HG03103 (cell line): ENCODE data around the gene KCNJ6.
"Not testable (repeated sequence)": the region's sequence is repeated elsewhere in the genome, so short reads cannot be mapped to it uniquely, and the experiment has no call there.

Experiments
- ATAC-seq: cut with Tn5 transposase; IDR thresholded peaks from one replicate; pipeline ENCODE4 v1.9.1; 2021; ENCODE audit warnings: low read depth; ENCODE audit not compliant: unreplicated experiment

KCNJ6 gene

GRCh38 chr21:37746849-37747248 lies 169.4 kb downstream of the KCNJ6 start:
- ATAC-seq = no peak

GRCh38 chr21:37744551-37744950 lies 171.7 kb downstream of the KCNJ6 start:
- no peak for ATAC-seq

GRCh38 chr21:37742532-37742931 lies 173.7 kb downstream of the KCNJ6 start:
- ATAC-seq = no peak

- ATAC-seq = no peak
Observed at GRCh38 chr21:37742115-37742514, 174.1 kb downstream of the KCNJ6 start.

GRCh38 chr21:37737996-37738395 lies 178.3 kb downstream of the KCNJ6 start:
- ATAC-seq = no peak

GRCh38 chr21:37737507-37737906 lies 178.8 kb downstream of the KCNJ6 start:
- ATAC-seq = no peak

- no peak for ATAC-seq
Observed at GRCh38 chr21:37734846-37735245, 181.4 kb downstream of the KCNJ6 start.

GRCh38 chr21:37732927-37733326 lies 183.3 kb downstream of the KCNJ6 start:
- no peak for ATAC-seq

- ATAC-seq = no peak
Observed at GRCh38 chr21:37724201-37724600, 192.1 kb downstream of the KCNJ6 start.

GRCh38 chr21:37717534-37717933 lies 198.7 kb downstream of the KCNJ6 start:
- no peak for ATAC-seq

- ATAC-seq = not testable (repeated sequence)
Observed at GRCh38 chr21:37712569-37712934, 203.7 kb downstream of the KCNJ6 start.

GRCh38 chr21:37711836-37712568 lies 204.3 kb downstream of the KCNJ6 start:
- ATAC-seq = peak; percentile 91

- ATAC-seq = no peak
Observed at GRCh38 chr21:37711286-37711829, 204.9 kb downstream of the KCNJ6 start.

- ATAC-seq = no peak
Observed at GRCh38 chr21:37710546-37711285, 205.5 kb downstream of the KCNJ6 start.

GRCh38 chr21:37704751-37705150 lies 211.5 kb downstream of the KCNJ6 start:
- ATAC-seq = no peak

GRCh38 chr21:37702241-37702640 lies 214.0 kb downstream of the KCNJ6 start:
- no peak for ATAC-seq

GRCh38 chr21:37700641-37701202 lies 215.5 kb downstream of the KCNJ6 start:
- peak; percentile 79 for ATAC-seq

- no peak for ATAC-seq
Observed at GRCh38 chr21:37699024-37699775, 217.1 kb downstream of the KCNJ6 start.

GRCh38 chr21:37696936-37697335 lies 219.3 kb downstream of the KCNJ6 start:
- no peak for ATAC-seq

- no peak for ATAC-seq
Observed at GRCh38 chr21:37695111-37695510, 221.1 kb downstream of the KCNJ6 start.
